Measurements from ENCODE around the gene DND1.
"Not testable (repeated sequence)": the region's sequence is repeated elsewhere in the genome, so short reads cannot be mapped to it uniquely, and the experiment has no call there.

Gene DND1

DNA sequence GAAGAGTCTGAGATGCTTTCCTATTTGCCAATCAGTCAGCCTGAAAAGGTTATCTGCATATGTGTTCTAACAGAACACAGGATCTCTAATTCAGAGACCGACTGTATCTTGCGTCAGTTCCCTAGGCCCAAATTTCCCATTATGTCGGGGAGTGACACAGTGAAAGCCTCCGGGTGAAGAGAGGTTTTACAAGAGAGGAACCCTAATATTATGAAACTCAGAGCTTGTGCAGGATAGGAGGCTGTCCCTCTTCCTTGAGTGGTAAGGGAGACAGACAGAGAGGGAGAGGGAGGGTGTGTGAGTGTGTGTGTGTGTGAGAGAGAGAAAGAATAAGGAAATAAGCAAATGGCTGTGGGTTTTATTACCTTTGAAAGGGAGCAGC, 42.3 kb downstream of the DND1 start:
- DNase-seq (ENCODE audit: low read depth): no peak

DNA sequence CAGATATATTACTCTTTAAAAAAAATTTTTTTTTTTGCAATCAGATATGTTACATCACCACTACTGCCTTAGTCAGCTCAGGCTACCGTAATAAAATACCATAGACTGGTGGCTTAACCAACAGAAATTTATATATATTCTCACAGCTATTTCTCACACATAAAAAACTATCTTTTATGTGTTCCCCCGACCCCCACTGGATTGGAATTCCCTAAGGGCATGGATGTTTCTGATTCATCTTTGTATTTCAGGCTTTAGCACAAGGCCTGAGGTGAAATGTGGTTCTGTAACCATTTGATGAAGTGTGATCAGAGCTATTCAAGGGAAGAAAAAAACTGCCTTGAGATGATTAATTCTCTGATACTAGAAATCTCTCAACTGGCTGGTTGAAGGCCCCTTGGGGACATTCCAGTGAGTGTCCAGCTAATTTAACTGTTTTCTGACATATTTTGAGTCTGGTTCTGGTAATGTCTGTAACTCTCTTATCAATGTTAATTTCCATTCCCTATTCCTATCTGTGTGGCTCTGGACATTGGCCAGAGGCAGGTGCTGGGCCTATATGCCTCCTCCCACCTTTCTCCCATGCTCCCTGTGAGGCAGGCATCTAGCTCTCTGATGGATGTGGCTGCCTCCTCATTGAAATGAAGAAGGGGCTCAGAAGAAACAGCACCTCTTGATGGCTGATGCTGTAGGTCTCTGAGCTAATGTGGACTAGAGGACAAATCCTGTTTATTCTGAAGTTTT, 42.9 kb downstream of the DND1 start:
- no peak for DNase-seq (ENCODE audit: low read depth)

DNA sequence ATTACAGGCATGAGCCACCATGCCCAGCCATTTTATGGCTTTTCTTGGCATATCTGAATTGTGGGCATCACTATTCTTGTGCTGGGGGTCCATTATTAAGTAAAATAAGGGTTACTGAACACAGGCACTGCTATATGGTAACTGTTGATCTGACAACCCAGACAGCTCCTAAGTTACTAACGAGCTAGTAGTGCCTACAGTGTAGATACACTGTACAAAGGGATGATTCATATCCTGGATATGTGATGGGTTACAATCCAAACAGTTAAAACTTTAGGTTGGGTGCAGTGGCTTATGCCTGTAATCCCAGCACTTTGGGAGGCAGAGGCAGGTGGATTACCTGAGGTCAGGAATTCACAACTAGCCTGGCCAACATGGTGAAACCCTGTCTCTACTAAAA, 44.7 kb downstream of the DND1 start:
- DNase-seq (ENCODE audit: low read depth): no peak

DNA sequence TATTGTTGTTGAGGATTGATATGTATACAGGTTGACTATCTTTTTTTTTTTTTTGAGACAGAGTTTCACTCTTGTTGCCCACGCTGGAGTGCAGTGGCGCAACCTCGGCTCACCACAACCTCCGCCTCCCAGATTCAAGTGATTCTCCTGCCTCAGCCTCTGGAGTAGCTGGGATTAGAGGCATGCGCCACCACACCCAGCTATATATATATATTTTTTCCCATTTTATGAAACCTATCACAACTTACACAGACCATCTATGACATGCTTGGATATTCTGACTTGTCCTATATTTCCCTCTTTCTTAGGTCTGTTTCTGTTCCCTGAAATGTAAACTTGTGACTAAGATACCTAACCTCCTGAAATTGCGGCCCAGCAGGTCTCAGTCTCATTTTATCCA, 45.4 kb downstream of the DND1 start:
- DNase-seq (ENCODE audit: low read depth): no peak

DNA sequence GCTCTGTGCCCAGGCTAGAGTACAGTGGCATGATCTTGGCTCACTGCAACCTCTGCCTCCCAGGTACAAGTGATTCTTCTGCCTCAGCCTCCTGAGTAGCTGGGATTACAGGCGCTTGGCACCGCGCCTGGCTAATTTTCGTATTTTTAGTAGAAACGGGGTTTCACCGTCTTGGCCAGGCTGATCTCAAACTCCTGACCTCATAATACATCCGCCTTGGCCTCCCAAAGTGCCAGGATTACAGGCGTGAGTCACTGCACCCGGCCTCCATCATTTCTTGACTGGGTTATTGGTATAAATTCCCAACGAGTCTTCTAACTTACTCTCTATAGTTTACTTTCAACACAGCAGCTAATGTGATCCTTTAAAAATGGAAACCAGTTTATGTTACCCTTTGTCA, 48.5 kb downstream of the DND1 start:
- DNase-seq (ENCODE audit: low read depth): not testable (repeated sequence)

DNA sequence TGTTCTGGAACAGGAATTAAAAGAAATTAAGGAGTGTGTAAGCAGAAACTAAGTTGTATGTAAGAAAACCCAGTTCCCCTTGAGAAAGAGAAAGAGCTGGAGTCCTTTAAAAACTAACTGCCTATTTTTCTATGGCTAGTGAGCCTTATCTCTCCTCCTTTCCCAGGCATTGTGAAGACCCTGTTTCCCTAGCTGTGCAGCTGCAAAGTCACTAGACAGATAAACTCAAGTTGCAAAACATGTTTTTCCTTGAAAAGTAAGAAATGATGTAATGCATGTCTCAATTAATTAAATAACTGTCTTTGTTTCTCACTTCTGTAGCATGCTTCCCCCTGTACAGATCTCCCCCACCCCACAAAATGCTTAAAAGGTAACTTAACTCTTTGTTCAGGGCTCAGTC, 50.3 kb downstream of the DND1 start:
- DNase-seq (ENCODE audit: low read depth): not testable (repeated sequence)

DNA sequence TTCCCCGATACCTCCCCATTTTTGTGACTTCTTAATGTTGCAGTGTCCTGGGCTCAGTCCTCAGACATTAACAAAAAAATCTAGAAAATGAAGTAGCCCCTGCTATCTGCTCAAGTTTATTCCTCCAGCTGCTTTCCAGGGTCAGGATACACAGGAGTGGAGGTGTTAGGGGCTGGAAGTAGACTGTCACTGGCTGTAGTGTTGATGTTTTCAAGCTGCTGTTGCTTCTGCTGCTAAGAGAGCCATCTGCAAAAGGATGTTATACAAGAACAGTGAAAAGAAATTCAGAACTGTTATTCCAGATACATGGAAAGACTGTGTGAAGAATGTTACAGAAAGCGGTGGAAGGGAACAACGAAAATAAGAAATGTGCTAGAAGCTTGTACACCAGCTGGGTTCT, 51.1 kb downstream of the DND1 start:
- no peak for DNase-seq (ENCODE audit: low read depth)
